Suprapubic skin (tissue), 4 donors: ENCODE results near the gene SLC1A3.

Experiments used
- EP300 ChIP-seq: sonication (generic); formaldehyde crosslinking; IDR thresholded peaks from one replicate; pipeline ENCODE4 v1.6.1; 2017; ENCODE audit warnings: antibody characterized with exemption
- POLR2A ChIP-seq, 2 donors: fragments of 450-650 bp; IDR thresholded peaks; one replicate each; pipeline ENCODE4 v1.6.1; 2017; ENCODE audit warnings: antibody characterized with exemption in 2 of 2, mild to moderate bottlenecking in 2 of 2, moderate library complexity in 2 of 2
- POLR2AphosphoS5 ChIP-seq, 3 donors: sonication (generic); formaldehyde crosslinking; IDR thresholded peaks; one replicate each; pipeline ENCODE4 v1.6.1; 2017; ENCODE audit warnings: antibody characterized with exemption in 3 of 3
- TF ChIP-seq, protein P1 (sequence below), 2 donors: fragments of 200-600 bp in 1 of 2; fragments of 450-650 bp in 1 of 2; sonication (generic) in 1 of 2; IDR thresholded peaks; one replicate each; pipeline ENCODE4 v1.5.1; 2016 to 2019; ENCODE audit warnings: antibody characterized with exemption in 2 of 2, mild to moderate bottlenecking in 1 of 2, moderate library complexity in 1 of 2

GRCh38 chr5:36670548-36670947, 64.1 kb downstream of the SLC1A3 start:
- TF ChIP-seq EP300 (no peak), POLR2A (IDR thresholded peaks at IDR 0.05) (no peak), POLR2AphosphoS5 (IDR thresholded peaks at IDR 0.05) (no peak)
- TF ChIP-seq, protein P1, sequence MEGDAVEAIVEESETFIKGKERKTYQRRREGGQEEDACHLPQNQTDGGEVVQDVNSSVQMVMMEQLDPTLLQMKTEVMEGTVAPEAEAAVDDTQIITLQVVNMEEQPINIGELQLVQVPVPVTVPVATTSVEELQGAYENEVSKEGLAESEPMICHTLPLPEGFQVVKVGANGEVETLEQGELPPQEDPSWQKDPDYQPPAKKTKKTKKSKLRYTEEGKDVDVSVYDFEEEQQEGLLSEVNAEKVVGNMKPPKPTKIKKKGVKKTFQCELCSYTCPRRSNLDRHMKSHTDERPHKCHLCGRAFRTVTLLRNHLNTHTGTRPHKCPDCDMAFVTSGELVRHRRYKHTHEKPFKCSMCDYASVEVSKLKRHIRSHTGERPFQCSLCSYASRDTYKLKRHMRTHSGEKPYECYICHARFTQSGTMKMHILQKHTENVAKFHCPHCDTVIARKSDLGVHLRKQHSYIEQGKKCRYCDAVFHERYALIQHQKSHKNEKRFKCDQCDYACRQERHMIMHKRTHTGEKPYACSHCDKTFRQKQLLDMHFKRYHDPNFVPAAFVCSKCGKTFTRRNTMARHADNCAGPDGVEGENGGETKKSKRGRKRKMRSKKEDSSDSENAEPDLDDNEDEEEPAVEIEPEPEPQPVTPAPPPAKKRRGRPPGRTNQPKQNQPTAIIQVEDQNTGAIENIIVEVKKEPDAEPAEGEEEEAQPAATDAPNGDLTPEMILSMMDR (IDR thresholded peaks at IDR 0.05), result no peak
